ENCODE measurements around the gene LDLRAD4. TPM values are rescaled to one million over a fixed set of nuclear protein-coding genes. Genes with fewer than 3 reads are reported as not detected.
A peak's percentile ranks its signal among the peaks of the same experiment; 100 is the strongest.

Gene LDLRAD4
- total RNA-seq, 1 donor from 2014 or later: 1.4 TPM

DNA sequence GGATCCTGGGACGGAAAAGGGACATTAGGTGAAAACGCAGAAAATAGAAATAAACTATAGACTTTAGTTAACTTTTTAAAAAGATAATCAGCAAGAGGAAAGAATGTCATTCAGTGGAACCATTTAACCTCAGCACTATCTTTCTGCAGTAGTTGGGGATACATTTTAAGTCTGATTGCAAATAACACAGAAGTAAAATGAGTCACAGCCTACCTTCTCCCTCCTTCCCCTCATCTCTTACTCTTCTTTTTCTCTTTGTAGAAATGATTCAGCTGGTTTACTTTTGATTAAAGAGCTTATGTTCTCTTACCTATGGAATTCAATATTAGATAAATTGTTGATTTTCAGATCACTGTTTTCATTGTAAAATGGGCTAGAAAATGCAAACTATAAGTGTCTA, 336.6 kb downstream of the LDLRAD4 start:
- Mint-ChIP-seq H3K27me3 (ENCODE audit: low read depth) (peaks cover 16% of the 10 kb centered on the region), H3K36me3 (ENCODE audit: low read depth) (no peaks in the 10 kb centered on the region), H3K27ac (ENCODE audit: unreplicated experiment) (no peak overlapping the region), H3K4me1 (no peaks in the 10 kb centered on the region), H3K4me3 (no peak overlapping the region), H3K9me3 (no peaks in the 10 kb centered on the region)
- TF ChIP-seq, protein P1, sequence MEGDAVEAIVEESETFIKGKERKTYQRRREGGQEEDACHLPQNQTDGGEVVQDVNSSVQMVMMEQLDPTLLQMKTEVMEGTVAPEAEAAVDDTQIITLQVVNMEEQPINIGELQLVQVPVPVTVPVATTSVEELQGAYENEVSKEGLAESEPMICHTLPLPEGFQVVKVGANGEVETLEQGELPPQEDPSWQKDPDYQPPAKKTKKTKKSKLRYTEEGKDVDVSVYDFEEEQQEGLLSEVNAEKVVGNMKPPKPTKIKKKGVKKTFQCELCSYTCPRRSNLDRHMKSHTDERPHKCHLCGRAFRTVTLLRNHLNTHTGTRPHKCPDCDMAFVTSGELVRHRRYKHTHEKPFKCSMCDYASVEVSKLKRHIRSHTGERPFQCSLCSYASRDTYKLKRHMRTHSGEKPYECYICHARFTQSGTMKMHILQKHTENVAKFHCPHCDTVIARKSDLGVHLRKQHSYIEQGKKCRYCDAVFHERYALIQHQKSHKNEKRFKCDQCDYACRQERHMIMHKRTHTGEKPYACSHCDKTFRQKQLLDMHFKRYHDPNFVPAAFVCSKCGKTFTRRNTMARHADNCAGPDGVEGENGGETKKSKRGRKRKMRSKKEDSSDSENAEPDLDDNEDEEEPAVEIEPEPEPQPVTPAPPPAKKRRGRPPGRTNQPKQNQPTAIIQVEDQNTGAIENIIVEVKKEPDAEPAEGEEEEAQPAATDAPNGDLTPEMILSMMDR (conservative IDR thresholded peaks at IDR 0.05): no peak
- DNase-seq (ENCODE audit: low read depth, low spot score): no peak

DNA sequence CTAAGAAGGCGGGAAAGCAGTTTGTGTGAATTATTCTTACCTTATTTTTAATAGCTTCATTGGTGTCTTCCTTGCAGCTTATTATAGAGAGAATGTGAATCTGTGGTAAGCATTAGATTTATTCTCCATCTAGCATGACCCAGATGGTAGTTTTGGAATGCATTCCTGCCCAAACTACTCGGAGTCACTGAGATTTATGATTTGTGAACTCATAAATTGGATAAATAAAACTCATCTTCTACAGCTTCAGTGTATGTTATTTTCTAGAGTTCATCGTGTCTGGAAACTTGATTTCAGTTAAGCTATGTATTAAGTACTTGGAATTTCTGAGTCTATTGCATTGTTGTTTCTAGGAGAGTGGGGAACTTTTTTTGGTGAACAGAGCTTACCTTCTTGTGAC, 337.3 kb downstream of the LDLRAD4 start:
- TF ChIP-seq, protein P1 (conservative IDR thresholded peaks at IDR 0.05): no peak
- Mint-ChIP-seq H3K9me3 (no peaks in the 10 kb centered on the region), H3K27ac (ENCODE audit: unreplicated experiment) (no peak overlapping the region), H3K4me1 (no peaks in the 10 kb centered on the region), H3K27me3 (ENCODE audit: low read depth) (peaks cover 16% of the 10 kb centered on the region), H3K4me3 (no peak overlapping the region), H3K36me3 (ENCODE audit: low read depth) (no peaks in the 10 kb centered on the region)
- DNase-seq (ENCODE audit: low read depth, low spot score): no peak

DNA sequence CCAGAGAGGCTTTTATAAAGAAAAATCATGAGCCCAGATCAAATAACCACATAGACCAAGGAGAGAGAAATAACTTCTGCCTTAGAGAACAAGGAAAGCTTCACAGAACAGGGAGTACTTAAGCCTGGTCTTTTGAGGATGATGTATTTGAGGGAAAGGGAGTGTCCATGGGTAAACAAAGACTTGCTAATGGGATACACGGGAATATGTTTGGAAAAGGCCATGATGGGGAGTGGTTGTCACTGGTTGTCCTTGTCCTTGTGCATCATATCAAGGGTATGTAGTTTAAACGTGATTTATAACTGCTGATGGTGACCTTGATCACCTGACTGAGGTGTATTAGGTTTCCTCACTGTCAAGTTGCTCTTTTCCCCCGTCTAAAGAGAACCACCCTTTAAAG, 337.9 kb downstream of the LDLRAD4 start:
- Mint-ChIP-seq H3K36me3 (ENCODE audit: low read depth) (no peaks in the 10 kb centered on the region), H3K4me3 (no peak overlapping the region), H3K27me3 (ENCODE audit: low read depth) (peaks cover 20% of the 10 kb centered on the region), H3K4me1 (no peaks in the 10 kb centered on the region), H3K27ac (ENCODE audit: unreplicated experiment) (no peak overlapping the region), H3K9me3 (no peaks in the 10 kb centered on the region)
- TF ChIP-seq, protein P1 (conservative IDR thresholded peaks at IDR 0.05): no peak
- no peak for DNase-seq (ENCODE audit: low read depth, low spot score)

DNA sequence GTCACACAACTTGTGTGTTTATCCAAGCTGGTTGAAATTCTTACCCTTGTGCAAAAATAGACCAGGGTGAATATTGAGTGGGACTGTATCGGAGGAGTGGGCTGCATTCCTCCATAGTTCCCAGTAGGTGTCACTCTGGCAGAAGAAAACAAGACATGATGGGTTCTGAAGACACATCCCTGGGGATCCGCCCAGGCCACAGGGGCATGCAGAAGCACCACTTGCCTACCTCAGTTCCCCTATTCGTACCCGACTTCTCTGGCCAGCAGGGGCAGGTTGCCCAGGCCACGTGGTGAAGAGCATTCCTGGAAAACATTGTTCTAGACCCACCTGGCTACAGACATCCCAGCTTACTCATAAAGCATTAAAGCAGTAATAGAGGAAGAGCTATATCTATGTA, 339.6 kb downstream of the LDLRAD4 start:
- TF ChIP-seq, protein P1 (conservative IDR thresholded peaks at IDR 0.05): peak; percentile 68

DNA sequence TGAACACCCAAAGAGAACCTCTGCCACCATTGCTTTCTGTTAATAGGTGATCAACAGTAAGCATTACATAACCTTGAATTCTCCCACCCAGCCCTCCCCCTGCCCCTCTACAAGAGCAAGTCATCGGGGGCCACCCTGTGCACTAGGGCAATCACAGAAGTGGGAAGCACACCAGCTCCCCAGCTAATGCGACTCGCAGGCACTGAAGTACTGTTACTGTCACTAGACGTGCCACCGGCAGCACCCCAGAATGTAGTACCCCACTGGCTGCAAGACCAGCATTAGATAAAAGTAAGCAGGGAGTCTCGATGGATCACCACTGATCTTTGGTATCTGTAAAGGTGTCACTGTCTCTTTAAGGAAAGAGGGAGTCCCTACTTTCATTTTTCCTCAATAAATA, 340.2 kb downstream of the LDLRAD4 start:
- Mint-ChIP-seq H3K4me1 (no peaks in the 10 kb centered on the region), H3K27me3 (ENCODE audit: low read depth) (peaks cover 21% of the 10 kb centered on the region), H3K36me3 (ENCODE audit: low read depth) (no peaks in the 10 kb centered on the region), H3K27ac (ENCODE audit: unreplicated experiment) (no peak overlapping the region), H3K4me3 (no peak overlapping the region), H3K9me3 (no peaks in the 10 kb centered on the region)
- DNase-seq (ENCODE audit: low read depth, low spot score): no peak
- TF ChIP-seq, protein P1 (conservative IDR thresholded peaks at IDR 0.05): no peak

More for the DNA sequence above, 339.6 kb downstream of the LDLRAD4 start:
- H3K27me3 Mint-ChIP-seq (ENCODE audit: low read depth): peaks cover 23% of the 10 kb centered on the region
- no peaks in the 10 kb centered on the region for H3K36me3 Mint-ChIP-seq (ENCODE audit: low read depth)
- no peak overlapping the region for H3K27ac Mint-ChIP-seq (ENCODE audit: unreplicated experiment)
- H3K4me3 Mint-ChIP-seq: no peak overlapping the region
- DNase-seq (ENCODE audit: low read depth, low spot score): peak; percentile 31
- no peaks in the 10 kb centered on the region for H3K9me3 Mint-ChIP-seq
- H3K4me1 Mint-ChIP-seq: no peaks in the 10 kb centered on the region

DNA sequence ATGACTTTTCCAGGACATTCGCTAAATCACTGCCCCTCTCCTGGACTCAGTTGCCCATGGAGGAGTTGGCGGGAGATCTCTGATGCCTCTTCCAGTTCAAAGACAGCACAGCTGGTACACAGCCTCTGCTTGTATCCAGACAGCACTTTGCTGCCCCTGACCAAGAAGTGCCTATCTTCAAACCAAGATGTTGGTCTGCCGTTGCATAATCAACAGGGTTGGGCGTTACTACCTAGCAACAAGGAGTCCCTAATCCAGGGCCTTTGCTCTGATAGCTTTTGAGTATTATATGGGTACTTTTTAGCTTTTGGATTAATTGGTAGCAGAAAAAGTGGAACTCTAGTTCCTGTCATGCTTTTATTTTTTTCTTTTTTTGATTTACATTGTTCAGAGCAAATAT, 341.2 kb downstream of the LDLRAD4 start:
- no peaks in the 10 kb centered on the region for H3K9me3 Mint-ChIP-seq
- H3K27me3 Mint-ChIP-seq (ENCODE audit: low read depth): peaks cover 18% of the 10 kb centered on the region
- H3K27ac Mint-ChIP-seq (ENCODE audit: unreplicated experiment): no peak overlapping the region
- H3K4me1 Mint-ChIP-seq: no peaks in the 10 kb centered on the region
- TF ChIP-seq, protein P1 (conservative IDR thresholded peaks at IDR 0.05): no peak
- H3K4me3 Mint-ChIP-seq: no peak overlapping the region
- H3K36me3 Mint-ChIP-seq (ENCODE audit: low read depth): no peaks in the 10 kb centered on the region
- no peak for DNase-seq (ENCODE audit: low read depth, low spot score)

Data from neural crest cell (in vitro differentiated cells).